HL-60 (cell line): ENCODE measurements around the gene TRMT2B.

Experiments used
- DNase-seq, 2 experiments: peaks; one replicate each; pipeline ENCODE4 v3.0.0-alpha.2; 2010 to 2020; ENCODE audit warnings: low read depth in 1 of 2, low spot score in 1 of 2
- H3K27ac ChIP-seq: fragments of 250-450 bp; sonication (Bioruptor Pico); replicated peaks from 2 replicates; pipeline ENCODE4 v1.5.1; 2020; ENCODE audit warnings: mild to moderate bottlenecking, moderate library complexity
- H3K27me3 ChIP-seq: fragments of 250-450 bp; sonication (Bioruptor Pico); 2 replicates; pipeline ENCODE4 v1.5.1; 2021; ENCODE audit warnings: mild to moderate bottlenecking, moderate library complexity; ENCODE audit not compliant: insufficient read depth, poor library complexity, severe bottlenecking
- H3K4me3 ChIP-seq: replicated peaks from 2 replicates; pipeline ENCODE4 v1.5.1; 2011; ENCODE audit warnings: mild to moderate bottlenecking, control low read depth, low read length; ENCODE audit not compliant: insufficient read depth
- GABPA ChIP-seq: IDR thresholded peaks from 2 replicates; pipeline ENCODE4 v1.6.1; 2012; ENCODE audit warnings: low read depth
- POLR2AphosphoS5 ChIP-seq: IDR thresholded peaks from 2 replicates; pipeline ENCODE4 v1.6.1; 2012; ENCODE audit warnings: low read depth
- SPI1 ChIP-seq: IDR thresholded peaks from 2 replicates; pipeline ENCODE4 v1.6.1; 2012; ENCODE audit warnings: low read depth, mild to moderate bottlenecking, borderline replicate concordance
- TF ChIP-seq, protein P1 (sequence below): IDR thresholded peaks from one replicate; pipeline ENCODE4 v1.5.1; 2011; ENCODE audit warnings: low read length, control low read depth, inconsistent platforms; ENCODE audit not compliant: insufficient read depth
- TF ChIP-seq, protein P2 (sequence below): IDR thresholded peaks from 2 replicates; pipeline ENCODE4 v1.6.1; 2012; ENCODE audit warnings: low read depth; ENCODE audit not compliant: insufficient replicate concordance

The TRMT2B gene

DNA sequence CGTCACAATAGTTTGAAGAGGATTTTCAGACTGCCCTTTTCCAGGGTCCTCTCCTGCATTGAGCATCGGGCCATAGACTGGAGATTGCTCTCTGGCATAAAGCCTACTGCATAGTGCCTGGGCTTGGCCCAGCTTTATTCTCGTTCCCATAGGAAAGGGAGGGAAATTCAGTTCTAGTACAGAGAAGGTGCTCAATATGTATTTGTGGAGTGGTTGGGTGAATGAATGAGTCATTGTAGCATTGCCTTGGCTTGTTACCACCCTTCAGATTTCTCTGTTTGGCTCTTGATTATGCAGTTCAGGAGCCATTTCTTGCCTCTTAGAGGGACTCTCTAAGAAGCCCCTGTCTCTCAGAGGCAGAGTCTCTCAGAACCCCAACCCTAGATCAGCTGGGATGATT, 29.3 kb upstream of the TRMT2B start:
- Histone ChIP-seq H3K4me3 (no peak overlapping the region), H3K27me3 (no peaks in the 10 kb centered on the region), H3K27ac (no peak overlapping the region)
- no peak for TF ChIP-seq GABPA
- TF ChIP-seq, protein P1, sequence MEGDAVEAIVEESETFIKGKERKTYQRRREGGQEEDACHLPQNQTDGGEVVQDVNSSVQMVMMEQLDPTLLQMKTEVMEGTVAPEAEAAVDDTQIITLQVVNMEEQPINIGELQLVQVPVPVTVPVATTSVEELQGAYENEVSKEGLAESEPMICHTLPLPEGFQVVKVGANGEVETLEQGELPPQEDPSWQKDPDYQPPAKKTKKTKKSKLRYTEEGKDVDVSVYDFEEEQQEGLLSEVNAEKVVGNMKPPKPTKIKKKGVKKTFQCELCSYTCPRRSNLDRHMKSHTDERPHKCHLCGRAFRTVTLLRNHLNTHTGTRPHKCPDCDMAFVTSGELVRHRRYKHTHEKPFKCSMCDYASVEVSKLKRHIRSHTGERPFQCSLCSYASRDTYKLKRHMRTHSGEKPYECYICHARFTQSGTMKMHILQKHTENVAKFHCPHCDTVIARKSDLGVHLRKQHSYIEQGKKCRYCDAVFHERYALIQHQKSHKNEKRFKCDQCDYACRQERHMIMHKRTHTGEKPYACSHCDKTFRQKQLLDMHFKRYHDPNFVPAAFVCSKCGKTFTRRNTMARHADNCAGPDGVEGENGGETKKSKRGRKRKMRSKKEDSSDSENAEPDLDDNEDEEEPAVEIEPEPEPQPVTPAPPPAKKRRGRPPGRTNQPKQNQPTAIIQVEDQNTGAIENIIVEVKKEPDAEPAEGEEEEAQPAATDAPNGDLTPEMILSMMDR: no peak
- no peak for TF ChIP-seq POLR2AphosphoS5
- no peak for TF ChIP-seq SPI1
- DNase-seq: no peak

DNA sequence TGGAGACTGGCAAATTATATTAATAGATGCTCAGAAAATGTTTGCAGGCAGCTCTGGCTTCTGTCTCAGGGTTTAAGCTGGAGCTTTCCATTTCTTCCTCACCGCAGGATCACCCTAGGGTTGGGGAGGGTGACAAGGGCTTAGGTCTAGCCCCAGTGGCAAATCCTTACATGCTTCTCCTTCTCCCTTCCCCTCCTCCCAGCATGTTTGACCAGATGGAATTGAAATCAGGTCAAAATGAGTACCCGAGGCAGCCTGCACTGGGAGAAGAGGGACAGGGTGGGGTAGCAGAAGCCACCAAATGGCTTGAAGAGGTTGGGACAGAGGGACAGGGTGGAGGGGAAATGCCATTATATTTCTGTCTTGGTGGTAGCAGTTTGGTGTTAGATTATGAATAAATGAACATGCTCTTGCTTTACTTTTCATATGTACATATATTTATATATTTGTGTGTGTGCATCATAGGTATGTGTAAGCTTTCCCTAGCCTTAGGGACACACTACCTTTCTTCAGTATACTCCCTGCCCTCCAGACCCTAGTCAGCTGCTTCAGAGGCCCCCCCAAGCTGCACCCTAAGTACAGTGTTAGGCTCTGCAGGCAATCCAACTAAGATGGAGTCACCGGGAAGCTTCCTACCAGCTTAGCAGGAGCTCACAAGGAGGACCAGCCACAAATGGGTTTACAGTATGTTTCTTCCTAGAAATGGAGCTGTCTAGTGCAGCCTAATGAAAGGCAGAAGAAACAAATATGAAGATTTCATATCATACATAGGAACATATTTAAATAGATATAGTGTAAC, 28.6 kb upstream of the TRMT2B start:
- Histone ChIP-seq H3K27ac (no peak overlapping the region), H3K27me3 (no peaks in the 10 kb centered on the region), H3K4me3 (no peak overlapping the region)
- no peak for DNase-seq
- TF ChIP-seq, protein P1: no peak
- TF ChIP-seq GABPA (no peak), POLR2AphosphoS5 (no peak), SPI1 (no peak)
- TF ChIP-seq, protein P2, sequence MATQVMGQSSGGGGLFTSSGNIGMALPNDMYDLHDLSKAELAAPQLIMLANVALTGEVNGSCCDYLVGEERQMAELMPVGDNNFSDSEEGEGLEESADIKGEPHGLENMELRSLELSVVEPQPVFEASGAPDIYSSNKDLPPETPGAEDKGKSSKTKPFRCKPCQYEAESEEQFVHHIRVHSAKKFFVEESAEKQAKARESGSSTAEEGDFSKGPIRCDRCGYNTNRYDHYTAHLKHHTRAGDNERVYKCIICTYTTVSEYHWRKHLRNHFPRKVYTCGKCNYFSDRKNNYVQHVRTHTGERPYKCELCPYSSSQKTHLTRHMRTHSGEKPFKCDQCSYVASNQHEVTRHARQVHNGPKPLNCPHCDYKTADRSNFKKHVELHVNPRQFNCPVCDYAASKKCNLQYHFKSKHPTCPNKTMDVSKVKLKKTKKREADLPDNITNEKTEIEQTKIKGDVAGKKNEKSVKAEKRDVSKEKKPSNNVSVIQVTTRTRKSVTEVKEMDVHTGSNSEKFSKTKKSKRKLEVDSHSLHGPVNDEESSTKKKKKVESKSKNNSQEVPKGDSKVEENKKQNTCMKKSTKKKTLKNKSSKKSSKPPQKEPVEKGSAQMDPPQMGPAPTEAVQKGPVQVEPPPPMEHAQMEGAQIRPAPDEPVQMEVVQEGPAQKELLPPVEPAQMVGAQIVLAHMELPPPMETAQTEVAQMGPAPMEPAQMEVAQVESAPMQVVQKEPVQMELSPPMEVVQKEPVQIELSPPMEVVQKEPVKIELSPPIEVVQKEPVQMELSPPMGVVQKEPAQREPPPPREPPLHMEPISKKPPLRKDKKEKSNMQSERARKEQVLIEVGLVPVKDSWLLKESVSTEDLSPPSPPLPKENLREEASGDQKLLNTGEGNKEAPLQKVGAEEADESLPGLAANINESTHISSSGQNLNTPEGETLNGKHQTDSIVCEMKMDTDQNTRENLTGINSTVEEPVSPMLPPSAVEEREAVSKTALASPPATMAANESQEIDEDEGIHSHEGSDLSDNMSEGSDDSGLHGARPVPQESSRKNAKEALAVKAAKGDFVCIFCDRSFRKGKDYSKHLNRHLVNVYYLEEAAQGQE: no peak

DNA sequence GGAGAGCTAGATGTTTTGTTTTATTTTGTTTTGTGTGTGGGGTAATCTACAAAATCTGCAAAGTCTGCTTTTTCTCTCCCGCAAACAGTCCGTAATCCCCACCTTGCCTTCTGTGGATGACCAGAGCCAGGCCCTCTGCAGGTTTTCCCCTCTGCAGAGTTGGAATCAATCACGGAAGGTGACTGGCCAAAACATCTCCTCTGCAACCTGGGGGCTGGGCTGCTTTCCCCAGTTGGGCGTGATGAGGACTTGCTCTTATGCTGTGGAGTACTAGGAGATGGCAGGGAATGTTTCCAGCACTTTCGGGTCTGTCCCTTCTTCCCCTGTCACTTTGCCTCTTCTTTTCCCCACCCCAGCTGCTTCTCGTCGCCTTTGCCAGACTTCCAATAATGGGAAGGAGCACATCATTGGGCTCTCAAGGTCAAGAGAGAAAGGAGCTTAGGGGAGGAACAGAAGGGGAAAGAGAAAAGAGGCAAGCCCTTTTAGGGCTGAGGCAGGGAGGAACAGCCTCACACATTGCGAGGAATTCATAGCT, 27.9 kb upstream of the TRMT2B start:
- H3K27me3 ChIP-seq: no peaks in the 10 kb centered on the region
- TF ChIP-seq, protein P1: no peak
- TF ChIP-seq GABPA (no peak), SPI1 (no peak), POLR2AphosphoS5 (no peak)
- TF ChIP-seq, protein P2: no peak
- no peak overlapping the region for H3K4me3 ChIP-seq
- H3K27ac ChIP-seq: no peak overlapping the region
- no peak for DNase-seq
